ENCODE data around the gene DYNLT4.
"Not testable (repeated sequence)": the region's sequence is repeated elsewhere in the genome, so short reads cannot be mapped to it uniquely, and the experiment has no call there.

The DYNLT4 gene, protein sequence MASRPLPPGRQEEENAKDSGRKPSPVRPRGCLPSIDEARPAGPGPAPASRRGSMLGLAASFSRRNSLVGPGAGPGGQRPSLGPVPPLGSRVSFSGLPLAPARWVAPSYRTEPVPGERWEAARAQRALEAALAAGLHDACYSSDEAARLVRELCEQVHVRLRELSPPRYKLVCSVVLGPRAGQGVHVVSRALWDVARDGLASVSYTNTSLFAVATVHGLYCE

DNA sequence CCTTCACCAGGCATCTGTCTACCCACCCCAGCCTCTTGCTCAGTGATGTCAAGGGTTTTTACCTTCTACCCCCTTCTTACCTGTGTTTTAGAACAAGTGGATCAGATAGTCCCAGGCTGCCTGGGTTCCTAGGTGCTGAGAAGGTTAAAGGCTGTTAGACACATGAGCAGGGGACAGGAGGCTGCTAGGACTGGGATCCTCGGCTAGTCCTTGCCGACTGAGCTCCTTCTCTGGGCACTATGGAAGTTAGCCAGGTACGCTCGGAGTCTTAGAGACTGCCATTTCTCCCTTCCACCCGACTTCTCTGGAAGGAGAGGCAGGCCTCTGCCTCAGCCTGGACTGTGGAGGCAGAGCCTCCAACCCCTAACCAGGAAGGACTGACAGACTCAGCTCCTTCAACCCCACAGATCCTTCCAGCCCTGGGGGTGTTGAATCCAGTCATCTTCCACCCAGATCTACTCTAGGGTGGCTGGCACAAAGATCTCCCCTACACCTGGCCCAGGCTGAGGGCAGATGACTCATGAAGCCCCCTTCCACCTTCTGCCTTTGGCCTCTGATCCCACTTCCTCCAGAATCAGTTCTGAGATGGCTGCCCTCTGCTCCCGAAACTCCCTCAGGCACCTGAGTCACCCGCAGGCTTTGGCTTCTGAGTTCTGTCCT is at the start of gene DYNLT4:
TSS of gene DYNLT4 (minus strand) at position 648 of the 660 bp plus-strand sequence. CDS start 683 bp downstream, outside the sequence.
- FAIRE-seq = no peak

DNA sequence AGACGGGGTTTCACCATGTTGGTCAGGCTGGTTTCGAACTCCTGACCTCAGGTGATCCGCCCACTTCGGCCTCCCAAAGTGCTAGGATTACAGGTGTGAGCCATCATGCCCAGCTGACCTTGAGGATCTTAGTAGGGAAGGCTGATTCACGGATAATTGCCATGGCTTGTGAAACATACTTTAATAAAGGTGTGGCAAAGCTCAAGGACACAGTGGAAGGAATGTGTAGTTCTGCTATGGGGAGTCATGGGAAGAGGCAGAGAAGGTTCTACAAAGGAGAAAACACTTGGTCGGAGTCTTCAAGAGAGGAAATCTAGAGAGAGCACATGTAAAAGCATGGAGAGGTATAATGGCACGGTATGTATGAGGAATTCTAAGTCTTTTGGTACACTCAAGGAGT is 48.6 kb upstream of the DYNLT4 start:
- FAIRE-seq = no peak

DNA sequence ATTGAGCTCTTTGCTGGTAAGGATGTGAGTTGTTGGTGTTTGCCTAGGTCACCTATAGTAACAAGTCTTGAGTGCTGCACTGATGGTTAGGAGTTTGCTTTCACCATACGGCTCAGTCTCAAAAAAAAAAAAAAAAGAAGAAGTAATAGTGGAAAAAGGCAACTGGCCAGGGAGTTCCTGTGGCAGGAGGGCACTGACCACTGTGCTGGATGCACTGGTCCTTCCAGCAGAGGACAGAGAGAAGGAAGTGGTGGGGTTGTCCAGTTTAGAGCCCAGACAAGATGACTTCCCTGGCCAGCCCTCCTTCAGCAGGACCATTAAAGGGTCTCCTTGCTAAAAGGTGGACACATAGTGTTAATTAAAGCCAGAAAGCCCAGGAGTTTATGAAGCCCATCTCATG is 47.8 kb upstream of the DYNLT4 start:
- no peak for FAIRE-seq

DNA sequence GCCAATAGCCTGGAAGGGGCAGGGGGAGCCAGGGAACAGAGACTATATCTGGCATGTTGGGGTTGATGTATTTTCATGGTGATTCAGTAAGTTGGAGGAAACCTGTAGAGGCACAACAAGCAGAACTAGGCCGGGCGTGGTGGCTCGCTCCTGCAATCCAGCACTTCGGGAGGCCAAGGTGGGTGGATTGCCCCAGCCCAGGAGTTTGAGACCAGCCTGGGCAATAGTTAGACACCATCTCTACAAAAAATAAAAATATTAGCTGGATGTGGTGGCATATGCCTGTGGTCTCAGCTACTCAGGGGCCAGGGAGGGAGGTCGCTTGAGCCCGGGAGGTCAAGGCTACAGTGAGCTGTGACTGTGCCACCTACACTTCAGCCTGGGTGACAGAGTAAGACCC is 46.0 kb upstream of the DYNLT4 start:
- no peak for FAIRE-seq

DNA sequence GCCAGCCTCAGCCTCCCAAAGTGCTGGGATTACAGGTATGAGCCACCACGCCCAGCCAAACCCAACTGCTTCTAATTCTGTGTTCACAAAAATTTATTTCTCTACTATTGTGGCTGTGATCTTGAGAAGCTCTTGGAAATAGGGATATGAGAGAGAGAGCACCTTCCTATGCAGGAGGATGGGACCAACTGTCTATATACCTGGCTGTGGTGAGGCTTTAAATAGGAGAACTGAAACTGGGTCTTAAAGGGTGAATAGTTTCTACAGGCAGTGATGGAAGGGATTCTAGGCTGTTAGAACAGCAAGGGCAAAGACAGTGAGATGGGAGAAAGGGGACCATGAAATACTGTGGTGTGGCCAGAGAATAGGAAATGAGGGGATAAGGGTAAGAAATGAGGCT is 44.2 kb upstream of the DYNLT4 start:
- no peak for FAIRE-seq

DNA sequence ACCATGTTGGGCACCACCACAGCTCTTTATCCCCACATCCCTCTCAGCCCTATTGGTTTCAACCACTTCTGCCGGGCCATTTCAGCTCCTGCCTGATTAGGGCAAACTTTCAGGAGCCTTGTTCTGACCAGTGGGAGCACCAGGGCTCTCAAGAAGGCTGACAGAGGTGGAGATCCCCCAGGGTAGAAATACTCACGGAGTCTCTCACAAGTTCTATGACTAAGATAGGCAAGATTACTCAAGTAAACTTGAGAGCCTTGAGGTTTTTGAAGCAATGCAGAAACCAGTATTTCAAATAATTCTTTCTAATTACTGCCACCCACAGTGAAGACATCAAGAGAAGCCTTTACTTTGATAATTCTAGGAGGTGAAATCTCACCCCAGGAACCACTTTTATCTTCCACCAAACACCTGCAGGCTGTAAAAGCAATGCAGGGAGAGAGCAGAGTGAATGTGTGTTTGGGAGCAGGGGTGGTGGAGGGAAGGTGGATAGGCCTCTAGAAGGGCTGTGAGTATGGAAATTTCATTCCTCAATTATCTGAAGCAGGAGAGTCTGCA is 42.5 kb upstream of the DYNLT4 start:
- FAIRE-seq = no peak

DNA sequence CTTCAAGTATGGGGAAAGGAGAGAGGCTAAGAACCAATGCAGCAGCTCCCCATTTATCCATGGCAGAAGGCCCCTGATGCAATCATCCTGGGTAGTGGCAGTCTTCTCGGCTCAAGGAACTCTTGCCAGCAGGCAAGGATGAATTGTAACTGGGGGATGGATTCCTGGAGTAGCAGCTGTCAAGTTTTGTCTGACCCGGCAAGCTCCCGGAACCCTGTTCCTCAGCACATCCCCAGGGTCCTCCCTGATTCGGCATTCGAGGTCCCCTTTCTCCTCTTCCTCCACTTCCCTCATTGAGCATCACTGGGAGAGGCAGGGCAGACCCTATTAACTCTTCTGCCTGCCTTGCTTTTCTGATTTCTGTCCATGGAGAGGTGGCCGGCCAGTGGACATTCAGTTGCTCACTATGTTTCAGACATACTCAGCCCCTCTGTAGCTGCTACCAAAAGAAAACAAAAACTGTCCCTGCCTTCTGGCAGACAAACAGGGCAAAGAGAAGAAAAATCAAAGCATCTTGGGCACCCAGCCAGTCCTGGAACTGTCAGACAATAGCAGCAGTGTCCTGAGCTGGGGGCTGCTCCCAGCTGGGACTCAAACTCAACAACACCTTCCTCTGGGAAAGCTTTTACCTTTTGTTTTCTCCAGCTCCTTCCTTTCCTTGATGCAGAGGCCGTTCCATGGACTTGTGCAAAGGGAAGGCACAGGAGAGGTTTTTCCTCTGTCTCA is 41.5 kb upstream of the DYNLT4 start:
- FAIRE-seq = no peak

DNA sequence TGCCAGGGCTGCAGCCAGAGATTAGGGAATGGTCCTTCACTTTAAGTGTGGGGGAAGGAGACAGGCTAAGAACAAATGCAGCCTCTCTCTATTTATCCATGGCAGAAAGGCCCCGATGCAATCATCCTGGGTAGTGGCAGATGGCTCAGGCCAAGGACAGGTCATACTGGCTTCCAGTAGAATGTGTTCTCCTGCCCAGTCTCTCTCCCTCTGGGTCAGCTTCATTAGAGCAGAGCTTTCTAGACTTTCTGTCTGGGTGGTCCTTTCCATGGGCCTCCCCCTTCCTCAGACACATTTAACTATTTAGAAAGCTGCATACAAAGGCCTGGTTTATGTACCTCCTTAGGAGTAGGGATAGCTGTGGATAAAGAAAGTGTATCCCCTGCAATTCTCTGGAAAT is 40.7 kb upstream of the DYNLT4 start:
- no peak for FAIRE-seq

DNA sequence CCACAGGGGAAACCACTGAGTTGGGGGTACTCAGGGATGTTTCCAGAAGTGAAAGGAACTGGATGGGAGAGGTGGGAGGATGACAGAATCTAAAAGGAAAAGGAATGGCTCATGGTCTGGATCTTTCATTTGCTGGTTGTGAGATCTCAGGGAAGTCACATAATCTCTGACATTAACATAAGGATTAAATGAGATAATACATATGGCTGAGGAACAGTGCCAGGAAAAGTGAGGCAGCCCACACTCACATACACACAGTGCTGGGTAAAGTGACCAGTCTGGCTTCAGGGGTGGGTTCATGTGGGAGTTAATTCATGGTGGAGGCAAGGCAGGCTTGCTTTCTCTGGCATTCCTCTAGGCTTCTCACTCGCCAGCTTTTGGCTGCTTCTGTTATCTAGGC is 39.8 kb upstream of the DYNLT4 start:
- no peak for FAIRE-seq

DNA sequence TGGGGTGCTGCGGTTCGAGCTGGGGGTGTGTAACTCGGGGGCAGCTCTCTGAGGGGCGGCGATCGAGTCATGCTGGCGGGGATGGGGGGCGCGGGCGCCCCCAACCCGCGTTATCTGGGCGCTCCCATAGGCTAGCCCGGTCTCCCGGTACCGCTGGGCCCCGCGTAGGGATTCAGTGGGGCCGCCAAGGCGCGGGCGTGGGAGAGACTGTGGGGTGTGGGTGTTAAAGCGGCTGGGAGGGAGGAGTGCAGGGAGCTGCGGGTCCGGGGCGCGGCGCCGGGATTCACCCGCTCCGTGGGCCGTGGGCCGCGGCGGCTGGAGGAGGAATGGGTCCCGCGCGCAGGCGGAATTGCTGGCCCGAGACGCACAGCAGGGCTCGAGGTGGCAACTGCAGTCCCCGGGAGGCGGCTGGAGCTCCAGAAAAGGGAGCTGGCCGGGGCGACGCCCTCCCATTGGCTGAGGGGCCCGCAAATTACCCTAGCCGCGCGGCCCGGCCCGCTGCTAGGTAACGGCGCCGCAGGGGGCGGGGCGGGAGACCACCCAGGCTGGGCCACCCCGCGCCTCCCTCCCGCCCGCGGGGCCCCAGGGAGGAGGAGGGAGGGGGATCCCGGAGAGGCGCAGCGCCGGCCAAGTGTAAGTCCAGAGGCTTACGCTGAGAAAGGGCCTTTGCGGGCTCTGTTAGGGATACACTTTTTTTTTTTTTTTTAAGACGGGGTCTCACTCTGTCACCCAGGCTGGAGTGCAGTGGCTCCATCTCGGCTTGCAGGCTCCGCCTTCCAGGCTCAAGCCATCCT is 35.9 kb upstream of the DYNLT4 start, which contains the start of gene PTCH2:
TSS of gene PTCH2 (minus strand) at position 392 of the 794 bp plus-strand sequence. CDS start at position 71, 321 bp downstream.
- FAIRE-seq = no peak

DNA sequence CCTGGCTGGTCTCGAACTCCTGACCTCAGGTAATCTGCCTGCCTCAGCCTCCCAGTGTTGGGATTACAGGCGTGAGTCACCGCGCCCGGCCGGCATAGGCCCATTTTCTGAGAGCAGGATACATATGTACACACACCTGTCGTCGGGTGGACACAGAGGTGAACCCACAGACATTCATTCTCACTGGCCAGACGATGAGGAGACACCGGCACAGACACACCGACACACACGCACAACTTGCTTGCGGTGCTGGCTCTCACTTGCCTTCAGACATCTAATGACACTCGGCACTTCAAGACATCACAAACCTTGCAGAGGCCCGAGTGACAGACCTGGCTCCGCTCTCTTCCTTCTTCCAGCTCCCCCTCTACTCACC is 35.3 kb upstream of the DYNLT4 start:
- FAIRE-seq = no peak

DNA sequence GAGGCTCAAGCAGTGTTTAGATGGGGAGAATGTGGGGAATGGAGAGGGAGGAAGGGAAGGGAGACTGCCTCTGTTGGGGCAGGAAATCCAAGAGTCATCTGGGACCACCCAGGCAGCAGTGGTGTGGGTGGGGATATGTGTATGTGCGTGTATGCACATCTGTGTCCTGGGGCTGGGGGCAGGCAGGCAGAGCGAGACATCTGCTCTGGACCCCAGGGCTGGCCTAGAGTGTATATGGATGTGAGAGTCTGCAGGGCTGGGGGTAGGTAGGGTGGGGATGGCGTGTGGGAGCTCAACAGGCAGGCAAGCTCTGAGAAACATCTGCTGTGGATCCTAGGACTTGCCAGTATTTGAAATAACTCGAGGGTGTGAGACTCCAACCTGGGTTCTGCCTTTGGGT is 32.4 kb upstream of the DYNLT4 start:
- no peak for FAIRE-seq

DNA sequence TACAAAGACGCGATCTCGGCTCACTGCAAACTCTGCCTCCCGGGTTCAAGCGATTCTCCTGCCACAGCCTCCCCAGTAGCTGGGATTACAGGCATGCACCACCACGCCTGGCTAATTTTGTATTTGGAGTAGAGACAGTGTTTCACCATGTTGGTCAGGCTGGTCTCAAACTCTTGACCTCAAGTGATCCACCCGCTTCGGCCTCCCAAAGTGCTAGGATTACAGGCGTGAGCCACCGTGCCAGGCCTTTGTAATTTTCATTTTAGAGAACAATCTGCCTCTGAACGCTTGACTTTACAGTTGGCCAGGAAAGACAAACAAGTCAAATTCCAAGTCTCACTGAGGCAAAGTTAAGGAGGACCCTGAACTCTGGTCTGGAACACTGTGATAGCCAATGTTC is 31.1 kb upstream of the DYNLT4 start:
- not testable (repeated sequence) for FAIRE-seq

DNA sequence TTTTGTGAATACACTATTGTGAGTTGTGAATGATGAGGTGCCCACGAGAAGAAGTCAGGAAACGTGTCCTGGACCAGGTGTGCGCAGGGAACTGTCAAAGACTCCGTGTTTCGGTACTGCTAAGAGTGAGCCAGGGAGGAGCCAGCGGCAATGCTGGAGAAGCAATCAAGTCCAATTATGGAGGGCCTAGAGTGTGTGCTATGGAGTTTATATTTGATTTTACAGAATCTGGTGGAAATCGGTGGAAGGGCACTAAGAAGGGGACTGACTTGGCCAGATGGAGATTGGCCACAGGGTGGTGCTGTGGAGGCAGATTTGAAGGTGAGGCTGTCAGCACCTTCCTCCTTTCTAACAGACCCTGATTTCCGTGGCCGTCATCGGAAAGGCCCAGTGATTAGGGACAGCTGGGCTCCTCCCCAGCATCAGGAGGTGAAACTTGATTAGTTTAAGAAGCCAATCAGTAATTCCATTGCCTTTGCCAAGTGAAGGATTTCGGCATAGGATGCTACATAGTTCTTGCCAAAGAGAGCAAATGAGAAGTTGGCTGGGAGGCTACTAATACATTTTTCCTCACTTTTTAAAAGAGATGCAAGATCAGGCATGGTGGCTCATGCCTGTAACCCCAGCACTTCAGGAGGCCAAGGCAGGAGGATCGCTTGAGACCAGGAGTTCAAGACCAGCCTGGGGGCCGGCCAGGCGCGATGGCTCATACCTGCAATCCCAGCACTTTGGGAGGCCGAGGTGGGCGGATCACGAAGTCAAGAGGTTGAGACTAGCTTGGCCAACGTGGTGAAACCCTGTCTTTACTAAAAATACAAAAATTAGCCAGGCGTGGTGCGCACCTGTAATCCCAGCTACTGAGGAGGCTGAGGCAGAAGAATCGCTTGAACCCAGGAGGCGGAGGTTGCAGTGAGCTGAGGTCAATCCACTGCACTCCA is 28.9 kb upstream of the DYNLT4 start:
- no peak for FAIRE-seq

DNA sequence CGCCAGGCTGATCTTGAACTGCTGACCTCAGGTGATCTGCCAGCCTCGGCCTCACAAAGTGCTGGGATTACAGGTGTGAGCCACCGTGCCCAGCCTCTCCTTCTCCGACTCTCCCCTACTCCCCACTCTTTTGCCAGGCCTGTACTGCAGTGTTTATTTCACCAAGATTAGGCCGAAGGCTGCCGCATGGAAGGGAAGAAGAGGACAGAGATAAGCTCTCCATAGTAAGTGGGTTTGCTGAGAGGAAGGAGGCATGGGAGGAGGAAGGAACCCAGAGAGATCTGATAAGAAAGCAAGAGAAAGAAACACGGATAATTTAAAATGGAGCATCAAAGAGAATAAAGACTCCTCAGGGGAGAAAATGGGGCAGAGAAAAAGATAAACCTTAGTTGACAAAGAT is 27.2 kb upstream of the DYNLT4 start:
- no peak for FAIRE-seq

DNA sequence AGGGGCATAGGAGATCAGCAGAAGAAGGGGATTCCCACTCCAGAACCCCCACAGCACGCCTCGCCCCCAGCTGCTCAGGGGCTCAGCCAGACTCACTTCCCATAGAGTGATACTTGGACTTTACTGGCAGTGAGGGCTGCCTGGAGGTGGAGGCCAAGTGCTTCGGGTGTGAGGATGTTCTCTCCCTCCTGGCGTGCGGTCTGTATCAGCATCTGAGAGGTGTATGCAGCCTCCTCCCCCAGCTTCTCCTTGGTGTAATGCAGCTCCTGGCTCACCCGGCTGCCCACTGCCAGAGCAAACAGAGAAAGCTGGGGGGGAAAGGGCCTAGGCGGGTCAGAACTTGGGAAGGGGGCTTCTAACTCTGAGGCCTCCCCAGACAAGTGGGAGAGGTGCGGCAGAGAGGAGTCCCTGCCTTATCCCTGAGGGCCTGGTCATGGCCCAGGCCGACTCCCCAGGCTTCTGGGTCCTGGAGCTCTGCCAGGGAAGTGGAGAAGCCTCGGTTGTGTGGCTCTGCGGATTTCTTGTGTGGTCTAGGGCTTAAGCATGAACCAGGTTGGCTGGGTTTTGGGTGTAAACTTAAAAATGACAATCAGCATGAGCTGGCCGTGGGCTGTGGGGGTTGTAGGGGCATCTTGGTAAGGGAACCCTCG is 25.0 kb upstream of the DYNLT4 start:
- FAIRE-seq = no peak

DNA sequence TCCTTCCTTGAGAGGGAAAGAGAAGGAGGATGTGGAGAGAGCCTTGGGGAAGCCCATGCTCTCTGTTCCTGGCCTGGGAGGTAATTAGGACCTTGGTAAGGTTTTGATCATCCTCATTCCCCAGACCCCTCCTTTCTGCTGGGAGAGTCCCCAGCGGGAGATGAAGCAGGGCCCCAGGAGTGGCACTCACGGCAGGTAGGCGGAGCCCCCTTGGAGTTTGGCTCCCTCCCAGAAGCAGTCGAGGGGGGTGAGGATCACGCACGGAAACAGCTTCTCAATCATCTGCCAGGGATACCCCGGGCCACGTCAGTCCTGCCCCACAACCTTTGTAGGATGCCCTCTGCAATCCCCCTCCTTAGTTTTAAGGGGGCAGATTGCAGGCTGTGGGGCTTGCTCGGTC is 24.4 kb upstream of the DYNLT4 start:
- no peak for FAIRE-seq

DNA sequence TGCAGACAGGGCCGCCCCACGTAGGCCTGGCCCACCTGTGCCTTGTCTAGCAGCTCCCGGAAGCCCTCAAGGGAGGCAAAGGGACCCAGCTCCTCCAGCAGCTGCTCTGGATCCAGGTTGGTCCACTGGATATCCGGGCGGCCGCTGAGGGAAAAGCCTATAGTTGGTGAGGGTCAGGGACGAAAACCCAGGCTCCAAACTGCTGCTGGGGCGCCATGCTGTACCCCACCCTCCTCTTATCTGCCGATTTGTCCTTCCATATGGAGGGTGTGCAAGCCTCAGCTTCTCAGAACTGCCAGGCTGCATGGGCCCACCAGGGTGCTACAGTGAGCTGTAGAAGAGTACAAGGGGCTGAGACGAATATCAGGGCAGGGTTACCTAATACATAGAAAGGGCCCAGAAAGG is 23.8 kb upstream of the DYNLT4 start:
- FAIRE-seq = no peak

DNA sequence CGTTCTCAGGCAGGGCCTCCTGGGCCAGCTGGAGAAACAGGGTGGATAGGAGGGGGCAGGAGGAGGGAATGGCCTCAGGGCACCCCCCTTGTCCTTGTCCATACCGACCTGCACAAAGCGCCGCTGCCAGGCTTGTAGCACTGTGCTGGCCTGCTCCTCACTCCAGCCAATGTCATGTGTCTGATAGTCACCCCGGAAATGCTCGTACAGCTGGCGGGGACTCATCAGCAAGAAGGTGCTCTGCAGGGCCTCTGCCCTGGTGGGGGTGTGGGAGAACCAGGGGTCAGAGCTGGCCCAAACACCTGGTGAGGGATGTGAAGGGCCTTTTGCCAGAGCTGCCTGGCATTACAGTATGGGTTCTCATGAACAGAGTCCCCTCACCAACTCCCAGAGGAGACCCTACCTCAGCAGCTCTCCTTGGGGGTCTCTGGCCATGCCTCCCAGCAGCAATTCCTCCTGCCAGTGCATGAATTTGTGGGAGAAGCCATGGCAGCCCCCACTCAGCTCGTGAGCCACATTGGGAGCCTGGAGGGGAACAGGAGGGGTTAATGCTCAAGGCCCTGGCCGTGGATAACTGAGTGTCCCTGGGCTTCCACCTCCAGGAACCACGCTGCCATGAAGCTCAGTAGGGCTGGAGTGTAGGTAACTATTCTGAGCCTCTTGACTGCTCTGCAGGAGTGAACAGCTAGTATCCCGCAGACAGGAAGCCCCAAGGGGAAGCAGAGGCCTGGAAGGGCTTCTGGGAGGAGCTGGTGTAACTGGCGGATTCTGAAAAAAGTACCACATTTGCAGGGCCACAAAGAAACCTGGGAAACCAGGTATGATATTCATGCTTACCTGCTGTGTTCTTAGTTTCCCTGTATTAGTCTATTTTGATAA is 22.6 kb upstream of the DYNLT4 start:
- no peak for FAIRE-seq

DNA sequence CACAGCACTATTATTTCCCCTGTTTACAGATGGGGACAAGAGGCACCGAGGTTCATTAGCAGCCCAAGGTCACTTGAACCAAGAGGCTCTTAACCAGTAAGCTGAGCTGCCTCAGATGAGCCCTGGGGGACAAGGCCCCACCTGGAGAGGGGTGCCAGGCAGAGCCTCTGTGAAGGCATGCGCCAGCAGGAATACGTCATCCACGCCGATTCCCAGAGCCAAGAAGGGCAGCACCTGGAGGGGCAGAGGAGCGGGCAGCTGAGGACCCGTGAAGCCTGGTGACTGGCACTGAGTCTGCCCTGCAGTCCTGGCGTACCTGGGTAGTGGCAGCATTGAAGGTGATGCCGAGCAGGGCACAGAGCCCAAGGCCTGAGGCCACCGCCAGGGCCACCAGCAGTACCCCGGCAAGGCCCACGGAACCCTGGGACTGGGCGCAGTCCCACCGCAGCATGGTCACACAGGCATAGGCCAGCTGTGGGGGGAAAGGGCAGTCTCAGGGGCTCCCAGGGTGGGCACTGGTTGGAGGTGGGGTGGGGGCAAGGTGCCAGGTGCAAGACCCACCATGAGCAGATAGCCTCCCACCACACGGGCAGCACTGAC is 21.8 kb upstream of the DYNLT4 start:
- no peak for FAIRE-seq
